NOMO-1 treated with DMSO at 0.1 percent for 48 hours (cell line): ENCODE results near the gene TPX2.

Experiments used
- DNase-seq: peaks from one replicate; lab custom pipeline; 2025; ENCODE audit not compliant: unreplicated experiment; lab: John Stamatoyannopoulos, UW

The TPX2 gene

DNA sequence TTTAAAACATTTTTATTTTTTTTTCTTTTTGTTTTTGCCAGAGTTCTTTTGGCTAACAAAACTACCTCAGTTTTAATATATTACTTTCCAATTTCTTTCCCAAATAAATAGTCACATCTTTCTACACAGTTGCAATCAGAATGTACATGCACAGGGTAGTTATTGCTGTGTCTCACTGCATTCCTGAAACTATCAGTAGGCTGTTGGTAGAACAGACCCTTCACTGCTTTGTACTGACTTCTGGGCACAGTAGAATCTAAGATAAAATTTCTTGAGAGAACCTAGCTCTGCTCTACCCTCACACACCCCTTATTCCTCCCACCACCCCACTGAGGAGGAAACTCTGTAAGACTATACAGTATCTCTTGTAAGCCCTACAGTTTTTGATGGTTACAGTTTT lies 19.9 kb downstream of the TPX2 start:
- DNase-seq, result no peak

GRCh38 chr20:31759836-31760518 lies 20.9 kb downstream of the TPX2 start:
- DNase-seq, result no peak

GRCh38 chr20:31760519-31761240 lies 21.6 kb downstream of the TPX2 start:
- no peak for DNase-seq

GRCh38 chr20:31764641-31765305 lies 25.7 kb downstream of the TPX2 start:
- no peak for DNase-seq

- DNase-seq, result no peak
Observed at GRCh38 chr20:31767805-31768204, 28.7 kb downstream of the TPX2 start.

GRCh38 chr20:31769681-31770080 lies 30.6 kb downstream of the TPX2 start:
- no peak for DNase-seq

GRCh38 chr20:31770243-31770642 lies 31.2 kb downstream of the TPX2 start:
- DNase-seq, result no peak

GRCh38 chr20:31774408-31774807 lies 35.3 kb downstream of the TPX2 start:
- no peak for DNase-seq

DNA sequence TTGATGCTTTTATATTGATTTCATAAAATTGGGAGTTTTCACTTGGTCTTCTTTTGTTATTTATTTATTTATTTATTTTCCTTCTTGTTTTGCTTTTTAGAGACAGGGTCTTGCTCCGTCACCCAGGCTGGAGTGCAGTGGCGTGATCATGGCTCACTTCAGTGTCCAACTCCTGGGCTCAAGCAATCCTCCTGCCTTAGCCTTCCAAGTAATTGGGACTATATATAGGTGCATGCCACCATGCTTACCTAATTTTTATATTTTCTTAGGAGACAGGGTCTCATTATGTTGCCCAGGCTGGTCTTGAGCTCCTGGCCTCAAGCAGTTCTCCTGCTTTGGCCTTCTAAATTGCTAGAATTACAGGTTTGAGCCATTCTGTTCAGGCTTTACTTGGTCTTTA lies 41.7 kb downstream of the TPX2 start:
- DNase-seq, result no peak

DNA sequence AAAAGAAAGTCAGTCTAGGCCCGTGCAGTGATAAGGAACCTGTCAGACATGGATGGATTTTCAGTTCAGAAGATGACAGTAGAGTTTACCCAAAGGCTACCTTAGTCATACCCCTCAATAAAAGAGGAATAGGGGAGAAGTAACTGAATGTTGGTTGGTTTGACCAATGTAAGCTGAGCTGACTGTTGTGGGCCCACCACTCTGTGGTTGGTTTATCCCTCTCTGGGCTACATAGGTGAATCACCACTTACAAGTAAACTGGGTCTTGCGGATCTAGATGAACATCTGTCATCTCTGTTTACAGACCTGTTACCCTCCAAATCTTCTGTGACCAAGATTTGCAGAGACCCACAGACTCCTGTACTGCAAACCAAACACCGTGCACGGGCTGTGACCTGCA lies 42.9 kb downstream of the TPX2 start:
- DNase-seq, result no peak

GRCh38 chr20:31784354-31785044 lies 45.4 kb downstream of the TPX2 start:
- no peak for DNase-seq

DNA sequence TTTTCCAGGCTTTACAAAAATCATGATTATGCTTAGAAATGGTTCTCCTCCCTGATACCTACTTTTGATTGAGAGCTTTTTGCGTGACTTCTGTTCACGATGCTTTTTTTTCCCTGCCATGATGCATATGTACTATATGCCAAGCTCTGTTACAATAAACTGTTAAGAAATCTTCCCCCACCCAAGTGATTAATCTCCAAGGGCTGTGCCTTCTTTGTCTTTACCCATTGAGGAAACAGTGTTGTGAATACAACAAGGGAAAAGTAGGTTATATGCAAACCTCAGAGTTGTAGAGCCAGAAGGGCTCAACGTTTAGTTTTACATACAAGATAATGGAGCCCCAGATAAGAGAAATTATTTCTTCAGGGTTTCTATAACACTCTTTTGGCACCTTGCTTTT lies 46.0 kb downstream of the TPX2 start:
- no peak for DNase-seq

DNA sequence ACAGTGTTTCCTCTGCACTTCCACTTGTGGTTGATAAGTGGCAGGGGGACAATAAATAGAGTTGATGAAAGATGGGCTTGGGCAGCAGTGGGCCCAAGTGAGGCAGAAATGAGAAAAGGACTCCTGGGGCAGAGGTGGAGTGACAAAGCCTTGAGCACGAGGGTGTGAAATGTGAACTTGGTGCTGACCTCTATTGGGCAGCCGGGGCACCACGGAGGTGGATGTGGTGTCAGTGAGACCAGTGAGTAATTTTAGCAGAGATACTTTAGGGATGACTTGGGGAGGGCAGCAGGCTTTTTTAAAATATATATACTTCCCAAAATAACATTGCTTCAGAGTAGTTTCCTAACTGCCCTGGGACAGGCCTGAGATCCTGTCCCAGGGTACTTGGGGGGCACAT lies 49.5 kb downstream of the TPX2 start:
- no peak for DNase-seq

DNA sequence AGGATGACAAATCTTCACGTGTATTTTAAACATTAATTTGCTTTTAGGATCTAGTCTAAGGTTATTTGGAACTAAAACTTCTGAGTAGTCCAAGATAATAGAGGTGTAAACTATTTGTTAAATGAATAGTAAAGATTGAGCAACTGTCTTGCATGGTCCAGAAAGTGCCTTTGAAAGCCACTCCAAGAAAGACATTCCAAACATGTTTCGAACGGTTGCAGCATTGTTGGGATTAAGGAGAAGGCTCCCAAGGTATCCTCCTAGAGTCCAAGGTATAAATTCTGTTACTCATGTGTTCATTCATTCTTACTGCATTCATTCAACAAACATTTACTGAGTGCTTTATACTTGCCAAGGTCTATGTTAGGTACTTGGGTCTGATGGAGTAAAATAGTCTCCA lies 51.3 kb downstream of the TPX2 start:
- DNase-seq, result no peak

GRCh38 chr20:31797364-31797763 lies 58.3 kb downstream of the TPX2 start:
- DNase-seq, result no peak

- DNase-seq, result no peak
Observed at GRCh38 chr20:31801508-31801907, 62.4 kb downstream of the TPX2 start.

- DNase-seq, result no peak
Observed at GRCh38 chr20:31803552-31804291, 64.6 kb downstream of the TPX2 start.

DNA sequence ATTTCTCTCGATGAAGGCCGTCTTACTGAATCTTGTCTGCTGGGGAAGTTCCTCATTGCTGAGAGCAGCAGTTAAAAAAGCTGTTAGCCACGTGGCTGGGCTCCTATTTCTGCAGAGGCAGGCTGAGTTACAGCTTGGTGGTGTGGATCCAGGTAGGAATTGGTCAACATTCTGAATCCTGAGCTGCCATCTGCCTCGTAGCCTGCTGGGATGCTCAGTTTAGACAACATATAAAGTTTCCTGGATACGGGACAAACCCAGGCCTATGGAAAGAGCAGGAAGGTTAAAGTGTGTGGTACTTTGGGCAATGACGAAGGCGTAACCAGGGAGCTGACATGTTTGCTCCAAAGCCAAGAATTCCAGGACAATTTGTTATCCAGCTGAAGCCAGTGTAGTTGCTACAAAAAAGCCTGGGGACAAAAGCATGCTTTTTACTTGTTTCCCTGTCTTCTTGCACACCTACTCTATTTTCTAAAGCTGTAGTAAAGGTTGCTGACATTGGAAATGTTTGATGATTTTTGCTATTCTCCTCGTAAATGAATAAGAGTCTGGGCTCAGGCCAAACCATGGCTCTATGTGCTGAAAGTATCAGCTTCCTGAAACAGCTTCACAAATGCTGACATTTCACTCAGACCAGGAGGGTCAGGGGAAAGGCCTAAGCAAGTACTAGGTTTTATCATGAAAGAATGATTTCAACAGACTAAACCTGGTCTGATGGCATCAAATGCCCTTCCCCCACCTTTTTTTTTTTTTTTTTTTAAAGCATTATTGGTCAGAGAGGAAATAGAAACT lies 67.7 kb downstream of the TPX2 start:
- peak; percentile 40 for DNase-seq

- DNase-seq, result no peak
Observed at GRCh38 chr20:31808481-31808880, 69.4 kb downstream of the TPX2 start.

DNA sequence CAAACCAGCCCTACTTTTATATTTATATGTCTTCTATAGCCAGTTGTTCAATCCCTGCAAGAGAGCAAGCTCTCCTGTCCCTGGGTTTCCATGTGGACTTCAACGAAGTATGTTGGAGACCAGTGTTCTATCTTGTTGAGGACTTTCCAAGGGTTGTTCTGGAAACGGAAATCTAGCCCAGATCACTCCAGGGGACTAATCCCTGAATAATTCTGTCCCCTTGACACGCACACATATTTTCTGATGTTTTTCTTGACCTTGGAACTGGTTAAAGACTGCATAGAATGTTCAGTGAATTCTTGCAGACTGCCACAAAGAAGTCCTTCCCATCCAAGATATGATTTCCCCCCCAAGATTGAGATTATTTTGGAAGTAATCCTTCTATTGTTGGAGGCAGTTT lies 70.6 kb downstream of the TPX2 start:
- no peak for DNase-seq
